Neural cell (in vitro differentiated cells): ENCODE results near the gene JMJD1C. TPM values are rescaled to one million over a fixed set of nuclear protein-coding genes. Genes with fewer than 3 reads are reported as not detected.

Experiments
- H2AFZ ChIP-seq: fragments of 200-600, 300-800 bp; sonication (generic), shearing (Covaris generic); 2 replicates; pipeline ENCODE4 v1.6.0; 2014; ENCODE audit warnings: low read depth, mild to moderate bottlenecking, antibody characterized with exemption, low read length, moderate library complexity
- H3F3A ChIP-seq: fragments of 200-600 bp; shearing (Covaris generic); 2 replicates; pipeline ENCODE4 v1.6.1; 2016; ENCODE audit warnings: mild to moderate bottlenecking, moderate library complexity, mixed read lengths, antibody characterized with exemption, low read length; ENCODE audit not compliant: insufficient read depth, poor library complexity, severe bottlenecking
- H3K27ac ChIP-seq: fragments of 200-600, 300-800 bp; sonication (generic), shearing (Covaris generic); 2 replicates; pipeline ENCODE4 v1.5.1; 2014; ENCODE audit warnings: mild to moderate bottlenecking, low read length, moderate library complexity
- H3K27me3 ChIP-seq: fragments of 300-800, 200-600 bp; sonication (generic), shearing (Covaris generic); 2 replicates; pipeline ENCODE4 v1.6.0; 2014; ENCODE audit warnings: mild to moderate bottlenecking, low read depth, low read length, moderate library complexity; ENCODE audit not compliant: insufficient read depth
- H3K36me3 ChIP-seq: fragments of 300-800, 200-600 bp; sonication (generic), shearing (Covaris generic); 2 replicates; pipeline ENCODE4 v1.5.1; 2014; ENCODE audit warnings: mild to moderate bottlenecking, antibody characterized with exemption, low read length, moderate library complexity; ENCODE audit not compliant: insufficient read depth
- H3K4me2 ChIP-seq: fragments of 300-800, 200-600 bp; sonication (generic), shearing (Covaris generic); 2 replicates; pipeline ENCODE4 v1.6.0; 2014; ENCODE audit warnings: mild to moderate bottlenecking, low read length
- H3K4me3 ChIP-seq: fragments of 300-800, 200-600 bp; sonication (generic), shearing (Covaris generic); 2 replicates; pipeline ENCODE4 v1.5.1; 2014; ENCODE audit warnings: mild to moderate bottlenecking, low read length, moderate library complexity
- H3K79me2 ChIP-seq: fragments of 200-600 bp; shearing (Covaris generic); replicated peaks from 2 replicates; pipeline ENCODE4 v1.6.0; 2014; ENCODE audit warnings: mild to moderate bottlenecking, low read length, moderate library complexity; ENCODE audit not compliant: insufficient read depth
- H3K9ac ChIP-seq: fragments of 300-800, 200-600 bp; sonication (generic), shearing (Covaris generic); 2 replicates; pipeline ENCODE4 v1.6.1; 2016; ENCODE audit warnings: mild to moderate bottlenecking, low read length, mixed read lengths
- H3K9me2 ChIP-seq: fragments of 200-600 bp; shearing (Covaris generic); 2 replicates; pipeline ENCODE4 v1.6.1; 2016; ENCODE audit warnings: mild to moderate bottlenecking, low read length, mixed read lengths; ENCODE audit not compliant: insufficient read depth
- H3K9me3 ChIP-seq: fragments of 200-600, 300-800 bp; sonication (generic), shearing (Covaris generic); 2 replicates; pipeline ENCODE4 v1.6.1; 2016; ENCODE audit warnings: mild to moderate bottlenecking, mixed run types, low read length, moderate library complexity, mixed read lengths
- H4K20me1 ChIP-seq: fragments of 200-600 bp; shearing (Covaris generic); 2 replicates; pipeline ENCODE4 v1.6.1; 2016; ENCODE audit warnings: mild to moderate bottlenecking, mixed run types; ENCODE audit not compliant: insufficient read depth
- EP300 ChIP-seq: fragments of 450-650 bp; conservative IDR thresholded peaks from 2 replicates; pipeline ENCODE4 v1.6.1; 2014; ENCODE audit warnings: antibody characterized with exemption, mild to moderate bottlenecking, moderate library complexity; ENCODE audit not compliant: poor library complexity, severe bottlenecking
- EZH2 ChIP-seq: fragments of 200-600, 300-800 bp; shearing (Covaris generic), sonication (generic); IDR thresholded peaks from 2 replicates; pipeline ENCODE4 v1.6.1; 2014; ENCODE audit warnings: antibody characterized with exemption, low read length, borderline replicate concordance, mild to moderate bottlenecking; ENCODE audit not compliant: insufficient read depth, poor library complexity, severe bottlenecking
- MXI1 ChIP-seq: fragments of 450-650 bp; conservative IDR thresholded peaks from 2 replicates; pipeline ENCODE4 v1.6.1; 2014; ENCODE audit warnings: antibody characterized with exemption, mild to moderate bottlenecking; ENCODE audit not compliant: poor library complexity, severe bottlenecking
- POLR2AphosphoS5 ChIP-seq: IDR thresholded peaks from 2 replicates; pipeline ENCODE4 v1.6.1; 2012
- RAD21 ChIP-seq: fragments of 450-650 bp; conservative IDR thresholded peaks from 2 replicates; pipeline ENCODE4 v1.6.1; 2014; ENCODE audit warnings: antibody characterized with exemption, mild to moderate bottlenecking, moderate library complexity
- SMC3 ChIP-seq: fragments of 450-650 bp; conservative IDR thresholded peaks from 2 replicates; pipeline ENCODE4 v1.6.1; 2014; ENCODE audit warnings: antibody characterized with exemption, mild to moderate bottlenecking, moderate library complexity; ENCODE audit not compliant: poor library complexity
- TAF1 ChIP-seq: IDR thresholded peaks from 2 replicates; pipeline ENCODE4 v1.6.1; 2012; ENCODE audit warnings: low read depth
- polyA plus RNA-seq: library from polyadenylated mRNA; depleted of rRNA; stranded (reverse); fragments of >200 nt; gene quantifications from 2 replicates; pipeline ENCODE4 v1.2.3, GENCODE V29; 2014
- TF ChIP-seq, protein P1 (sequence below): IDR thresholded peaks from 2 replicates; pipeline ENCODE4 v1.6.1; 2012; ENCODE audit warnings: borderline replicate concordance
- TF ChIP-seq, protein P2 (sequence below): fragments of 450-650 bp; IDR thresholded peaks from 2 replicates; pipeline ENCODE4 v1.5.1; 2014; ENCODE audit warnings: antibody characterized with exemption, mild to moderate bottlenecking, moderate library complexity; ENCODE audit not compliant: poor library complexity, severe bottlenecking

JMJD1C gene
- polyA plus RNA-seq, 1 donor from 2014 or later = 108 TPM

DNA sequence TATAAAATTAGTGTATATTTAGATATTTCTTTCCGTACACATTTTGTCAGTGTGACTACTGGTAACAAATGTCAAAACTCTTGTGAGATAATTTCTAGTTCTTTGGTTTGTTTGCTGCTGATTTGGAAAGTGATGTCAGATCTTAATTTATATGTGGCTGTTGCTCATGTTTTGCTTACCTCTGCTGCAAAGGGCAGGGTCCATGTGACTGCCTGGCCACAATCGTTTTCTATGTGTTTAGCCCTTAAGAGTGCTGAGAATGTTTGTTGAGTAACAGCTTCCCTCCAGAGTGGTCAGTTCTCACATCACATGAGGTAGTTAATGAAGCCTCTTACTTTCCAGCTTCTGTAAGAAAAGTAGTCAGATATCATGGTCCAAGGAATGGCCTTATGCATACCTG, 328.5 kb downstream of the JMJD1C start:
- Histone ChIP-seq H3K79me2 (peaks cover 39% of the 10 kb centered on the region), H2AFZ (no peak overlapping the region), H3K27me3 (no peaks in the 10 kb centered on the region), H3K27ac (no peak overlapping the region), H3K9me3 (no peaks in the 10 kb centered on the region), H3K4me3 (no peak overlapping the region), H3K9me2 (no peaks in the 10 kb centered on the region), H3F3A (no peaks in the 10 kb centered on the region), H3K36me3 (no peaks in the 10 kb centered on the region), H4K20me1 (no peaks in the 10 kb centered on the region), H3K4me2 (no peak overlapping the region), H3K9ac (no peak overlapping the region)
- TF ChIP-seq RAD21 = no peak
- TF ChIP-seq POLR2AphosphoS5 = no peak
- TF ChIP-seq MXI1 = no peak
- no peak for TF ChIP-seq TAF1
- TF ChIP-seq SMC3 = no peak

DNA sequence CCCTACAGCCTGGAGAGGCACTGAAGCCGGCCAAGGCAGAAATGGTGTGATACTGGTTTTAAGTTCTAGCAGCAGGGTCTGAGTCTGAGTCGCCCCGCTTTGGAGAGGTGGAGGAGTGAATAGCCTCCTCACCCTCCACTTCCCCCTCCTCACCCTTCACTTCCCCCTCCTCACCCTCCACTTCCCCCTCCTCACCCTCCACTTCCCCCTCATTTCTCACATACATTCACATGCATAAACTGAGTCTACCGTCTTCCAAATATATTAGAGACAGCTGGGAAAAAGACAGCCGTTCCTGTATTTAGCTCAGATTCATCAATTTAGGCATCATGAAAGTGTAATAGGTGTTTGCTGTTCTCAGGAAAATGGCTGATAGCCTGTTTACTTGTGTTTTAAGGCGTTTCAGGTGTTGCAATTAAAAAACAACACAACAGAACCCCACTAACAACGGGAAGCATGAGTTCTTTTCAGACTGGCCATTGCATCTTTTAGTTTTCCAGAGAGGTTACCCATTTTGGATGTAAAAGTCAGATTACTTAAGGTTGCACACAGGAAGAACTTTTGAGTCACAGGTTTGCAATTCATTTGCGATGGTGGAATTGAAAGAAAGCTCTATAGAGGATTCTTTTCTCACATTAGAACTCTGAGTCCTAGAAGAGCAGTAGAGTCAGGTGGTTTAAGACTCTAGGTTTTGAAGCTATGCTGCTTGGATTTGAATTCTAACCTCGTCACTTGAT, 331.8 kb downstream of the JMJD1C start:
- Histone ChIP-seq H3K27ac (peak overlapping the region; percentile 89), H3K4me3 (peak overlapping the region; percentile 79), H3F3A (no peaks in the 10 kb centered on the region), H2AFZ (peak overlapping the region; percentile 96), H4K20me1 (no peaks in the 10 kb centered on the region), H3K27me3 (no peaks in the 10 kb centered on the region), H3K4me2 (peak overlapping the region; percentile 89), H3K9me3 (no peaks in the 10 kb centered on the region), H3K9me2 (no peaks in the 10 kb centered on the region), H3K9ac (peak overlapping the region; percentile 89), H3K79me2 (peaks cover 35% of the 10 kb centered on the region), H3K36me3 (no peaks in the 10 kb centered on the region)
- TF ChIP-seq, protein P1, sequence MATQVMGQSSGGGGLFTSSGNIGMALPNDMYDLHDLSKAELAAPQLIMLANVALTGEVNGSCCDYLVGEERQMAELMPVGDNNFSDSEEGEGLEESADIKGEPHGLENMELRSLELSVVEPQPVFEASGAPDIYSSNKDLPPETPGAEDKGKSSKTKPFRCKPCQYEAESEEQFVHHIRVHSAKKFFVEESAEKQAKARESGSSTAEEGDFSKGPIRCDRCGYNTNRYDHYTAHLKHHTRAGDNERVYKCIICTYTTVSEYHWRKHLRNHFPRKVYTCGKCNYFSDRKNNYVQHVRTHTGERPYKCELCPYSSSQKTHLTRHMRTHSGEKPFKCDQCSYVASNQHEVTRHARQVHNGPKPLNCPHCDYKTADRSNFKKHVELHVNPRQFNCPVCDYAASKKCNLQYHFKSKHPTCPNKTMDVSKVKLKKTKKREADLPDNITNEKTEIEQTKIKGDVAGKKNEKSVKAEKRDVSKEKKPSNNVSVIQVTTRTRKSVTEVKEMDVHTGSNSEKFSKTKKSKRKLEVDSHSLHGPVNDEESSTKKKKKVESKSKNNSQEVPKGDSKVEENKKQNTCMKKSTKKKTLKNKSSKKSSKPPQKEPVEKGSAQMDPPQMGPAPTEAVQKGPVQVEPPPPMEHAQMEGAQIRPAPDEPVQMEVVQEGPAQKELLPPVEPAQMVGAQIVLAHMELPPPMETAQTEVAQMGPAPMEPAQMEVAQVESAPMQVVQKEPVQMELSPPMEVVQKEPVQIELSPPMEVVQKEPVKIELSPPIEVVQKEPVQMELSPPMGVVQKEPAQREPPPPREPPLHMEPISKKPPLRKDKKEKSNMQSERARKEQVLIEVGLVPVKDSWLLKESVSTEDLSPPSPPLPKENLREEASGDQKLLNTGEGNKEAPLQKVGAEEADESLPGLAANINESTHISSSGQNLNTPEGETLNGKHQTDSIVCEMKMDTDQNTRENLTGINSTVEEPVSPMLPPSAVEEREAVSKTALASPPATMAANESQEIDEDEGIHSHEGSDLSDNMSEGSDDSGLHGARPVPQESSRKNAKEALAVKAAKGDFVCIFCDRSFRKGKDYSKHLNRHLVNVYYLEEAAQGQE = no peak
- TF ChIP-seq EP300 (no peak), MXI1 (no peak), EZH2 (no peak), RAD21 (no peak), TAF1 (no peak), POLR2AphosphoS5 (no peak), SMC3 (no peak)
- TF ChIP-seq, protein P2, sequence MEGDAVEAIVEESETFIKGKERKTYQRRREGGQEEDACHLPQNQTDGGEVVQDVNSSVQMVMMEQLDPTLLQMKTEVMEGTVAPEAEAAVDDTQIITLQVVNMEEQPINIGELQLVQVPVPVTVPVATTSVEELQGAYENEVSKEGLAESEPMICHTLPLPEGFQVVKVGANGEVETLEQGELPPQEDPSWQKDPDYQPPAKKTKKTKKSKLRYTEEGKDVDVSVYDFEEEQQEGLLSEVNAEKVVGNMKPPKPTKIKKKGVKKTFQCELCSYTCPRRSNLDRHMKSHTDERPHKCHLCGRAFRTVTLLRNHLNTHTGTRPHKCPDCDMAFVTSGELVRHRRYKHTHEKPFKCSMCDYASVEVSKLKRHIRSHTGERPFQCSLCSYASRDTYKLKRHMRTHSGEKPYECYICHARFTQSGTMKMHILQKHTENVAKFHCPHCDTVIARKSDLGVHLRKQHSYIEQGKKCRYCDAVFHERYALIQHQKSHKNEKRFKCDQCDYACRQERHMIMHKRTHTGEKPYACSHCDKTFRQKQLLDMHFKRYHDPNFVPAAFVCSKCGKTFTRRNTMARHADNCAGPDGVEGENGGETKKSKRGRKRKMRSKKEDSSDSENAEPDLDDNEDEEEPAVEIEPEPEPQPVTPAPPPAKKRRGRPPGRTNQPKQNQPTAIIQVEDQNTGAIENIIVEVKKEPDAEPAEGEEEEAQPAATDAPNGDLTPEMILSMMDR = no peak
